Fibroblast of the conjunctiva (primary cell): ENCODE data around the gene PHLDA1.

ENCODE experiments used
- DNase-seq: peaks from one replicate; pipeline ENCODE4 v3.0.0-alpha.2; 2010; ENCODE audit warnings: low read depth

Gene PHLDA1

DNA sequence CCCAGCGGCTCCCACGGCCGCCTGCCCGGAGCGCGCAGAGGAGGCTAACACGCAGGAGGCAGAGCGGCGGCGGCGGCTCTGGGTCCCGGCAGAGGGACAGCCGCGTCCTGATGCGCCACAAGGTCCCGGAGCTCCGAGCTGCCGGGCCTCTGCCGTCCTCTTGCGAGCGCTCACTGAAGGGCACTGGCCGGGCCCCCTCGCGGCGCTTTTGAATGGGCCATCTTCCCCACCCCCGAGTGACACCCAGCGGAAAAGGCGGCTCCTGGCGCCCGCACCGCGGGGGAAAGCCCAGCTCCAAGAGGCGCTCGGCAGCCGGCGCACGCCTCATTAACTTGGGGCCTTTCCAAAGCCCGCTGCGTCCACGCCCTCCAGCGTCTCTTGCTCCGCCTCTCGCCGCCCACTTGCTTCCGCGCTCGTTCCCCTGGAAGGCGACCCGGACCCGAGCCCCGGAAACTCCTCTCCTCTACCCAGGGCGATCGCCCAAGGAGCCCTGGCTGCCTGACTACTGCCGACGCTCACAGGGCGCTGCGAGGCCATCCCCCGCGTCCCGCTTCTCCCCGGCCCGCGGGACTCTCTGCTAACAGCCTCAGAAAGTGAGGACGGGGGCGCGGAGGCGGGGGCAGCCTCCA, at the start of gene PHLDA1:
Gene PHLDA1, minus strand, starts transcription at position 363 of the 629 bp plus-strand sequence.
- peak; percentile 97 for DNase-seq

DNA sequence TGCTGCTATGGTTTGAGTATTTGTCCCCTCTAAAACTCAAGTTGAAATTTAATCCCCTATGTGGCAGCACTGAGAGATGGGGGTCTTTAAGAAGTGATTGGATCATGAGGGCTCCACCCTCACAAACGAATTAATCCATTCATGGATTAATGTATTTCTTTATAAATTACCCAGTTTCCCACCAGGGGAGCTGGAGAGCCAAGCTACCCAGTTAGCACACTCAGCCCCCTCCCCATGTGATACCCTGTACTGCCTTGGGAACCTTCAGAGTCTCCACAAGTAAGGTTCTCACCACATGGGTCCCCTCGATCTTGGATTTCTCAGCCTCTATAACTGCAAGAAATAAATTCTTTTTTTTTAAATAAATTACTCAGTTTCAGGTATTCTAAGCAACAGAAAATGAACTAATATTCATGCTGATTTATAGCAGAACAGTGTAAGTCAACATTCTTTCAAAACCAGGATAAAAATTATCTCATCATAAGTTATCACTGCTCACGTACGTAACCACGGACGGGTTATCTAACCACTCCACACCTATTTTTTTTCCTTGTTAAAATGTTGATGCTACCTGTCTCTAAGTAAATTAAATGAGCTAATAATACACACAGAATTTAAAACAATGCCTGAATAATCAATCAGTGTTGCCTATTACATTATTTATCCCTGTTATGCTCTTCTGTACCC, 49.3 kb upstream of the PHLDA1 start:
- DNase-seq = no peak

DNA sequence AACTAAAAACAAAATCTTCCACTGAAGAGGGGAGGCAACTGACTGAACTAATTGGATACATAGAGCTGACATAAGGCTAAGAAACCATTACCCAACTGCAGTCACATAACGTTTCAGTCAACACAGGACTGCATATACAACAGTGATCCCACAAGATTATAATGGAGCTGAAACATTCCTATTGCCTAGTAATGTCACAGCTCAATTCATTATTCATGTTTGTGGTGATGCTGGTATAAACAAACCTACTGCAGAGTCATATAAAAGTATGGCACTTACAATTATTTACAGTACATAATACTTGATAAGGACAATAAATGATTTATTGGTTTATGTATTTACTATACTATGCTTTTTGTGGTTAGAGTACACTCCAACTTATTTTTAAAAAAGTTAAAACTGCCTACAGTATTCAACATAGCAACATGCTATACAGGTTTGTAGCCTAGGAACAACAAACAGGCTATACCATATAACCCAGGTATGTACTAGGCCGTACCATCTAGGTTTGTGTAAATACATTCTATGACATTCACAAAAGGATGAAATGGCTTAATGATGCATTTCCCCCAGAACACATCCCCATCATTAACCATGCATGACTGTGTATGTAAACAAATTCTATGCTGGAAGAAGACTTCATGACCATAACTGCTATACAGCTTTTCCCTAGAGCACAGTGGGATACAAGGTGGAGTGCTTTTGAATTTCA, 48.6 kb upstream of the PHLDA1 start:
- no peak for DNase-seq

DNA sequence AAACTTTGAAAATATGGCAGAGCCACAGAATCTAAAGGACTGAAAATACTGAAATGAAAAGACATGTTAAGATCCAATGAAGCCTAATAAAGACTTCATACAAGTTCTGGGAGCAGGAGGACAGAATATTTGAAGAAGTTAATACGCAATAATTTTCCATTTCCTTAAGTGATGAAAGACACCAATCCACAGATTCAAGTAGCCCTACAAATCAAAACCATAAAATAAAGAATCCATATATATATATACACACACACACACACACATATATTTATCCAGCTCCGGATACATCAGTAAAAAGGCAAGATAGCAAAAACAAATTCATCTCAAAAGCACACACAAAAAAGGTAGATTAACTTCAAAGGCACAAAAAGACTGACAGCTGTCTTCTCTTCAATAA, 47.2 kb upstream of the PHLDA1 start:
- no peak for DNase-seq

DNA sequence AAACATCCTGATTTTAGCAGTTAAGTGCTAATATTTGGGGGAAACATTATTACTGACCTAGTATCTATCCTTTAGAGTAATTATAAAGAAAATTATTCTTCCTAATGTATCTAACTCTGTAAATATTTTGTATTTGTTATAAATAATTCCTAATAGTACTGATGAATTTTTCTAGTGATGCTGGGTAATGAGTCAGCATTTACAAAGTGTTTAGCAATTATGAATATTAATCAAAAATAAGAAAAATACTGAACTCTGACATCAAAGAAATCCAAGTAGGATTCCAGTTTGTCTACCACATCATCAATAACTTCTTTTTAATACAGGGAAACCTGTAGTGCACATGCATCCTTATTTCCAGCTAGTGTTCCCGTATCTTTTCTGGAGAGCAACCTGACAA, 43.9 kb upstream of the PHLDA1 start:
- no peak for DNase-seq

DNA sequence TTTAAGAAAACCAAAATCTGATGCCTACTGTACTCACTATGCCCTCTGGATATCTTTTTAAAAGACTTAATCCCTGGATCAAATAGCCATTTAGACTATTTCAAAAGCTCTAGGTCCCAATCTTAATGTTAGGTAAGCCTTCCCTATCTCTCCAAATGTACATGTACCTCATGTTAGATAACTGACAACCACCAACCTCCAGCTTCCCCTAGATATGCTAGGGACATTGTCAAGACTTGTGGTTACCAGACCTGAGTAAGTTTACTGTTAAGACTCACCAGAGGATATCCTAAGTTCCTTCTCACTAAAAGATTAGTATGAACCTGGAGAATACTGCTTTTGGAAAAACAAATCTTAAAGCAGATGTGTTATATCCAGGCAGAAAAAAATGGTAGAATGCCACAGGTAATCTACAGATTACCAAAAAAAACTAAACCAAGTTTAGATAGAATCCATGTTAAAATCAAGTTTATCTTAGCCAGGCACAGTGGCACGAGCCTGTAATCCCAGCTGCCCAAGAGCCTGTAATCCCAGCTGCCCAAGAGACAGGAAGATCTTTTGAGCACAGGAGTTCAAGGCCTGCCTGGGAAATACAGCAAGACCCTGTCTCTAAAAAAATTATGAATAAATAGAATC, 43.2 kb upstream of the PHLDA1 start:
- no peak for DNase-seq

DNA sequence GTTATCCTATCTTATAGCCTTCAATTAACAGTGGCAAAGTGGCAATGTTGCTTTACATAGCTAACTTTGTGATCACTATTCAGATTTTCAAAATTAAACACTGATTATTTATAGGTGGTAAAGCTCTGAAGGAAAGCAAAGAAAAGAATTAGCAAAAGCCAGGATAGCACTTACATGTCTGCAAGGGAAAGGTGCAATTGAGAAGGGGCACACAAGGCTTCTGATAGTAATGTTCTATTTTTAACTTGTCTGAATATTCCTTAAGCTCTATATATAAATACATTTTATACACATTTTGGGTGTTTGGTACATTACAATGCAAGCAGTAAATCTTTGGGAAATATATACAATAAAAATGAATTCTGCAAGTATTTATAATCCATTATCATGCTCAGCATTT, 42.0 kb upstream of the PHLDA1 start:
- no peak for DNase-seq

DNA sequence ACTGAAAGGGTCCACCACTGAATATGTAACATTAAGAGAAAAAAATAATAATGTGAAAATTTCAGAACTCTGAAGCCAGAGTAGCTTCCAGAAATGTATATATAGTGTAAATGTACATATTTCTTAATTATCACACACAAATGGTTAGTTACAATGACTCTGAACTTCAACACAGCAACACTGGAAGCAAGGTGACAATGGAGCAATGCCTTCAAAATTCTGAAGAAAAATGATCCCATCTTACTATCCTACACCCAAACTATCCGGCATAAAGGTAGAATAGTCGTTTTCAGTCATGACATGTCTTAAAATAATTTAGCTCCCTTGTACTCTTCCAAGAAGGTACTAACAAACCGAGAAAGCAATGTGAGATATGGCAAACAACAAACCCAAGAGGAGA, 41.0 kb upstream of the PHLDA1 start:
- no peak for DNase-seq

DNA sequence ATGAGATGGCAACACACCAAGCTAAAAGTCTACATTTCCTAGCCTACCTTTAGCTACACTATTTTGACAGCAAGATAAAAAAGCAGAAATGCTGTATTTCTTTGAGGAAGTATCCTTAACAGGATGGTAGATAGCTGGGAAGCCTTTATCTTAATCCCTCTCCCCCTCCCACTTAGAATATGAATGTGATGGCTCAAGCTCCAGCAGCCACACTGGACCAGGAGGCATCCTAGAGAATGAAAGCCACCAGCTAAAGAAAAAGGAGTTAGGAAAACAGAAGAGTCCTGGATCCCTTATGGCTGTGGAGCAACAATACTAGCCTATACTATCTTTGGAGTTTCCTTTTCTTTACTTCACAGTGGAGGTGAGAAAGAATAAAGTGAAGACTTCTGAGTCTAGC, 37.8 kb upstream of the PHLDA1 start:
- no peak for DNase-seq

DNA sequence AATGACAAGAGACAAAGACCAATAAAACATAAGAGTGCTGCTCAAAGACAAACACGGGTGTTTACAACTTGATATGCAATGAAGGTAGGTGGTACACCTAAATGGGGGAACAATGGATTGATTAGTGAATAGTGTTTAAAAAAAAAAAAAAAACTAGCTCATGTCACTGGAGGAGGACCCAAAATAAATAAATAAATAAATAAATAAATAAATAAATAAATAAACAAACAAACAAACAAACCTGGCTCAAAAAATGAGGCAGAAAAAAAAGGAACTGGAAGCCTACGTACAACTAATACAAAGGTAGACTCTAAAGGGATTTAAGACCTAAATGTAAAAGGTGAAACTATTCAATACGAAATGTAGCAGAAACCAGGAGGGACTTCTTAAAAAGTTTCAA, 34.3 kb upstream of the PHLDA1 start:
- no peak for DNase-seq

DNA sequence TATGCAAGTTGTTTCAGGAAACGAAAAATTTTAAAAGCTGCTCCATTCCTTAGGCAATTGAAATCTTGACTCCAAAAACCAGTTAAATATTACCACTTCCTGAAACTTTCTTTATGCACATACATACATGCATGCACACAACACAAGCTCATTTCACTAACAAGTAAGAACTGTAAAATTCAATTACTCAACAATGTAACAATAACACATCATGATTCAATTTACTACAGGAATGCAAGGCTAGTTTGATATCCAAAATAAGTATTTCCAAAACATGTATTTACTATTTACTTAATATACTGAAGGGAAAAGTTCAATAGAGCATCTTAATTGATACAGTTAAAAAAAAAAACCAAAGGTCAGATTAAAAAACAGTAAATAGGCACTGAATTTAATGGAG, 33.3 kb upstream of the PHLDA1 start:
- DNase-seq = no peak

DNA sequence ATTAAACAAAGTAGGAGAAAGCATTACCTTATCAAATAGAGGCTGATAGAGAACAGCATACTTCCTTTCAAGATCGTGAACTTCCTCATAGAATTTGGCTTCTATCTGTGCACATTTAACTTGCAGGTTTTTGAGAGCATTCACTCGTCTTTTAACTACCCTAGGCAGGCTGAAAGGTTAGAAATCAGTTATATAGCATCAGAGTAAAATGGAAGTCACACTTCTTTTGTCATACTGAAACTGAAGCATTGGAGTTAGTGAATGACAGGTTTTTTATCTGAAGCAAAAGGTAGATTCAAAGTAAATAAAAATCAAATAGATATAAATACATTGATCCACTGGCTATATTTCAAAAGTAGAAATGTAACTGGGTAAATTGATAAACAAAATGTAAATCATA, 28.5 kb upstream of the PHLDA1 start:
- DNase-seq = no peak

DNA sequence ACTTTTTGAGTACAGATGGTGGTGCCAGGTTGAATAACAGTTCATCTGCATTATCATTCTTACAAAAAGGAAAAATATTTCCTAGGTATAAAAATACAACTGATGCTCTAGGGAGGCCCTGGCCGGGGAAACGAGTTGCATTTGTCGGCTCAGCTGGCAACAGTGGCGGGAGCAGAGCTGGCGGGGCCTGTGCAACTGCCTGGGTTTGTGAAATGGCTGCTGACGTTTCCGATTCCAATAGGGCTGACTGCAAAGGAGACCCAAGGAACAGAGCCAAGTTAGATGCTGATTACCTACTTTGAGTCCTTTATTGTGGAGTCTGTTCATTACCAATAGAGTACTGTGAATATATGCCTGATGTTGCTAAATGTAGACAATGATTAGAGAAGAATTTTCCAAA, 25.8 kb upstream of the PHLDA1 start:
- DNase-seq = no peak

DNA sequence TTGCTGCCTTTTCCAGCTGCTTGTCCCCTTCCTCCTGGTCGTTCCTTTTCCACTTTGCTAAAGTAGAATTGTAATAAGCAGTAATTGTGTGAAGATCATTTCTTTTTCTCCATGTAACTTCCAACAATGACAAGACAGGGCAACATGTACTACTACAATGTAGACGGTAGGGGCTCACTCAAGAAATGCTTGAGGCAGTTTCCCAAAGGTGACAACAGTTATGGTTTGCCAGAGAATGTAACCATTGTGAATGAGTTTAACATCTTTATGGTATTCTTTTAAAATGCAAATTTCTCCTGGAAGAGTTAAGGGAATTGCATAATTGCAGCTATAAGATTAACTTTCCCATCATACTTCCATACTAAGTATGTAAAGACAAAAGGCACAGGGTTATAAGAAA, 23.8 kb upstream of the PHLDA1 start:
- DNase-seq = no peak

DNA sequence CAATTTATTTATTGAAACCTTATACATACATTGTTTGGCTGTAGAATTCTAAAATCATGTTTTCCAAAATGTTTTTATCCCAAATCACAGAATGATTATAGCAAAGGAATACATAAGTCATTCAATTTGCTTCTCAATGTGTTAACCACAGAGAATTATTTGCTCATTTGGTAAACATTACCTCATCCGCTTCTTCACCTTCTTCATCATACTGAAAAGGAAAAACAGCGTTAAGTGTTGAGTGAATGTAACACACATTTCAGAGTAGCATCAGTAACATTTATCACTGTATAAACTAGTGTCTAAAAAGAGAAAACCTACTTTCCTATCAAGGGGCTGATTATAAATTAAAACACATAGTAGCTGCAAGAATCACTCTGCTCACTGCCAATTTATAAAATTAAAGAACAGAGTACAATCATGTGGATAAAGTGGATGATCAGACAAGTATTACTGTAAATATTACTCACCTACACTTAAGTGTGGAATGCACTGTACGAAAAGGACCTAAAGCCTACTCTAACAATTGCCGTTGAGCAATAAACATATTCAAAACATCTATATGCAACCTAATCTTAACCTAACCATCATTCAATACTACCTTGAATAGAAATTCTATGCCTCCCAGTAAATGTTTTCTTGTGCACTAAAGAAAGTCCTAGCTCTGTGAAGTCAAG, 18.1 kb upstream of the PHLDA1 start:
- no peak for DNase-seq

DNA sequence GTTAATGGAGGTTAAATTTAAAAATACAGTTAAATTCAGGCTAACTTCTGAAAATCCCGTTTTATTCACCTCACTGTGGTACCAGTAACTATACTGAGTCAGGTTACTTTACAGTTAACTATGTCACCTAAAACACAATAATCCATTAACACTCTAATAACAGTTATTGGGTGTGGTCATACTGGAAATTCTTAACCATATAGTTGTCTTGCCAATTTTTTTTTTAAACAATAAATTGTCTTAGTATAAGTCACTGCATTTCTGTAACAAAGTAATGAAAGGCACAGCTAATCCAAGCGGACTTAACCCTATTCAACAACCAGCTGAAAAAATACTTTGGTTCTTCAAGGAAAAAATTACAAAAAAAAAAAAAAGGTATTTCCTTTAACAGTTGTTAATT, 16.2 kb upstream of the PHLDA1 start:
- DNase-seq = peak; percentile 31

DNA sequence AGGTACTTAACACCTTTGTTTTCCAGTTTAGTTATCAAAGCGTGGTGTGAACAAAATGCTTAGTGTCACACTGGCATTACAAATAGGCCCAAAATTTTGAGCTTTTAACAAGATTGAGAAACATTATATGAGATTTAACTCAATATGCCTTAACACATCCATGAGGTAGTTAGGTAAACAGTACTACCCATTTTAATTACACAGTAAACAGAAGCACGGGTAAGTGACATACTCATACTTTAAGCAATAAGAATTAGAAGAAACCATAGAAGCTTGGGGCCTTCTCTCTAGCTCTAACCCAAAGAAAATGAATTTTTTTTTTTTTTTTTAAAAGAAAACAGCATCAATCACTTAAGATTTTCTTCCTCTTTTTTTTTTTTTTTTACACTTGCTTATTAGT, 15.5 kb upstream of the PHLDA1 start:
- DNase-seq = no peak

DNA sequence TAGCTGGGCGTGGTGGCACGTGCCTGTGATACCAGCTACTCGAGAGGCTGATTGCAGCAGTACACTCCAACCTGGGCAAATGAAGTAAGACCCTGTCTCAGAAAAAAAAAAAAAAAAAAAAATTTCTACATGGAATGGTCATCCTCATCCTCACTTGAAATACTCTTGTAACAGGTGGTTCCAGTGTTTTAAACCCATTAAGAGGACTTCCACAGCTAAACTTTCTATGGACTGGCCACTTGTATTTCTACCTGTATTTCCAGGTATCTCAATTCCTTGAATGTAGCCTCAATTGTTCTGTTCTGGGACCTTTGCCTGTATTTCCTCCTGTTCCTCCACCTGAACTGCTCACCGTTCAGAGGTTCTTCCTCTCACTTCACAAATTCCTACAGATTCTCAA, 11.8 kb upstream of the PHLDA1 start:
- DNase-seq = no peak

DNA sequence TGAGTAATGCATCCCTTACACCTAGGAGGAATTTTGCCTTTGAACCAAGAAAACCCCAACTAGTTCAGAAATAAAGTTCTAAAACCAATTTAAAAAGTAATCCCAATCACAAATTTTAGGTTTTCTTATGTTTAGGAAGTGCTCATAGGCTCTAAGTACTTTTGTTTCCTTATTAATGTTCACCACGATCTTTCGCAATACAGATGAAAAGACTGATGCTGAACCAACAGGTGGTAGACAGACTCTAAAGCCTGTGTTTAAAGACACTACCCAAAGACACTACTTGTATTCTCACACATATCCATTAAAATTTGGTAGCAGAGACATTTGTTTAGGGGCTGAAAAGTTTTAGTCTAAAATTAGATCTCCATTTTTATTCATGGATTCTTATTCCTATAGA, 10.6 kb upstream of the PHLDA1 start:
- DNase-seq = no peak

DNA sequence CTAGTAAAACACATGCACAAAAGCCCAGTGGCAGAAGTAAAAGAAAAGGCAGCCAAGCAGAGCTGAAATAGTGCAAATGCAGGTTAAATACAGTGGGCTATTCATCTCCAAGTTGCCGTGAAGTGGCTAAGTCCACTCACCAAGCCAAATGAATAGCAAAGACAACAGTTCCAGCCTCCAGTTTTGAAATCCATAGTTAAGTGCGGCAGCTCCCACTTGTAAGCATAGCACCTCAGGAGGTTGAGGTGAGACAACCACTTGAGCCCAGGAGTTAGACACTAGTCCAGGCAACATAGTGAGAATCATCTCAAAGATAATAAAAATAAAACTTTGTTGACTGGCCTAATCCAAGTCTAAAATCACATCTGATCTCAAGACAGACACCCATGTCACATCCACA, 9.8 kb upstream of the PHLDA1 start:
- no peak for DNase-seq

DNA sequence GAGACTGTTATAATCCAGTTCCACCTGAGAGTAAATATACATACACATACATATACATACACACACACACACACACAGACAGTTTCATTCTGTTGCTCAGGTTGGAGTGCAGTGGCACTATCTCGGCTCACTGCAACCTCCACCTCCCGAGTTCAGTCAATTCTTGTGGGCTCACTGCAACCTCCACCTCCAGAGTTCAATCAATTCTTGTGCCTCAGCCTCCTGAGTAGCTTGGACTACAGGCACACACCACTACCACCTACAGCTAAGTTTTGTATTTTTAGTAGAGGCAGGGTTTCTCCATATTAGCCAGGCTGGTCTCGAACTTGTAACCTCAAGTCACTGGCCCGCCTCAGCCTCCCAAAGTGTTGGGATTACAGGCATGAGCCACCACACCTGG, 8.9 kb upstream of the PHLDA1 start:
- no peak for DNase-seq

DNA sequence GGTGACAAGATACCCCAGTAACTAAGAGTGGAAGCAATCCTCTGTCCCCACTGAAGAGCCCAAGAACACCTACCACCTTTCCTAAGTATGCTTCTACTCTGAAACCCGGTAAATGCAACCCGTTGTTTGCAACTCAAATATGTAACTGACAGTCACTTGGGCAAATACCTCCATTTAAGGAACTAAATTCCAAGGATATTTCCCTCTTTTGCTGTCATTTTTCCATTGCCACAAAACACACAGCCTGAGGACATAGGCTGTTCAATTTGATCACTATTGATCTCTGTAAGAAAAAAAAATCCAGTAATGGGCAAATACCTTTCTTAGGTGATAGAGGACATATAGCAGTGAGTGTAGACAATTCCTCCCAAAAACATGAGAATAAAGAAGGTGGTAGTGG, 6.6 kb upstream of the PHLDA1 start:
- no peak for DNase-seq
